ENCODE data around the gene RNF157. TPM values are rescaled to one million over a fixed set of nuclear protein-coding genes. Genes with fewer than 3 reads are reported as not detected.

RNF157 gene
- total and polyA plus RNA-seq, 9 of the 15 experiments (the other 6 are each of a cell fraction or from before 2014, with no cell fraction given), result 8.1 to 31.7 (median 20.8) TPM

- TF ChIP-seq, protein P1, sequence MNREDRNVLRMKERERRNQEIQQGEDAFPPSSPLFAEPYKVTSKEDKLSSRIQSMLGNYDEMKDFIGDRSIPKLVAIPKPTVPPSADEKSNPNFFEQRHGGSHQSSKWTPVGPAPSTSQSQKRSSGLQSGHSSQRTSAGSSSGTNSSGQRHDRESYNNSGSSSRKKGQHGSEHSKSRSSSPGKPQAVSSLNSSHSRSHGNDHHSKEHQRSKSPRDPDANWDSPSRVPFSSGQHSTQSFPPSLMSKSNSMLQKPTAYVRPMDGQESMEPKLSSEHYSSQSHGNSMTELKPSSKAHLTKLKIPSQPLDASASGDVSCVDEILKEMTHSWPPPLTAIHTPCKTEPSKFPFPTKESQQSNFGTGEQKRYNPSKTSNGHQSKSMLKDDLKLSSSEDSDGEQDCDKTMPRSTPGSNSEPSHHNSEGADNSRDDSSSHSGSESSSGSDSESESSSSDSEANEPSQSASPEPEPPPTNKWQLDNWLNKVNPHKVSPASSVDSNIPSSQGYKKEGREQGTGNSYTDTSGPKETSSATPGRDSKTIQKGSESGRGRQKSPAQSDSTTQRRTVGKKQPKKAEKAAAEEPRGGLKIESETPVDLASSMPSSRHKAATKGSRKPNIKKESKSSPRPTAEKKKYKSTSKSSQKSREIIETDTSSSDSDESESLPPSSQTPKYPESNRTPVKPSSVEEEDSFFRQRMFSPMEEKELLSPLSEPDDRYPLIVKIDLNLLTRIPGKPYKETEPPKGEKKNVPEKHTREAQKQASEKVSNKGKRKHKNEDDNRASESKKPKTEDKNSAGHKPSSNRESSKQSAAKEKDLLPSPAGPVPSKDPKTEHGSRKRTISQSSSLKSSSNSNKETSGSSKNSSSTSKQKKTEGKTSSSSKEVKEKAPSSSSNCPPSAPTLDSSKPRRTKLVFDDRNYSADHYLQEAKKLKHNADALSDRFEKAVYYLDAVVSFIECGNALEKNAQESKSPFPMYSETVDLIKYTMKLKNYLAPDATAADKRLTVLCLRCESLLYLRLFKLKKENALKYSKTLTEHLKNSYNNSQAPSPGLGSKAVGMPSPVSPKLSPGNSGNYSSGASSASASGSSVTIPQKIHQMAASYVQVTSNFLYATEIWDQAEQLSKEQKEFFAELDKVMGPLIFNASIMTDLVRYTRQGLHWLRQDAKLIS (CRISPR knock-in tag; IDR thresholded peaks at IDR 0.05), result no peak
- TF ChIP-seq PCBP1 (IDR thresholded peaks at IDR 0.05; ENCODE audit: low read depth, low read length, poor library complexity, severe bottlenecking), result peak; percentile 39
- TF ChIP-seq CREB1 (IDR thresholded peaks at IDR 0.05), result no peak
- peak; percentile 27; the same call in 1 of the 2 replicates for TF ChIP-seq CREB1 (CRISPR knock-in tag; IDR thresholded peaks at IDR 0.05)
- TF ChIP-seq RBM22 (IDR thresholded peaks at IDR 0.05; ENCODE audit: low read depth, low read length, poor library complexity, severe bottlenecking), result peak; percentile 92
- TF ChIP-seq FIP1L1 (IDR thresholded peaks at IDR 0.05; ENCODE audit: low read depth, low read length, poor library complexity, severe bottlenecking), result peak; percentile 78
- TF ChIP-seq ETS2 (tag; IDR thresholded peaks at IDR 0.05; ENCODE audit: borderline replicate concordance, poor library complexity, severe bottlenecking), result no peak
- TF ChIP-seq ATF3 (IDR thresholded peaks at IDR 0.05), result no peak
- TF ChIP-seq ATF3 (CRISPR knock-in tag; conservative IDR thresholded peaks at IDR 0.05), result no peak
- TF ChIP-seq TFAP4 (CRISPR knock-in tag; IDR thresholded peaks at IDR 0.05; ENCODE audit: borderline replicate concordance), result peak; percentile 41; the same call in 1 of the 2 replicates
- no peak for TF ChIP-seq GABPB2 (CRISPR knock-in tag; conservative IDR thresholded peaks at IDR 0.05)
- TF ChIP-seq TSC22D4 (tag; IDR thresholded peaks at IDR 0.05), result no peak
- peak; percentile 61 for TF ChIP-seq RBFOX2 (IDR thresholded peaks at IDR 0.05; ENCODE audit: low read depth, low read length)
- peak; percentile 87 for TF ChIP-seq POLR2G (IDR thresholded peaks at IDR 0.05; ENCODE audit: low read depth, low read length)
Measured at GRCh38 chr17:76273445-76274111, 33.3 kb upstream of the RNF157 start (continued).
